ENCODE data around the gene LYPD1.

The LYPD1 gene

DNA sequence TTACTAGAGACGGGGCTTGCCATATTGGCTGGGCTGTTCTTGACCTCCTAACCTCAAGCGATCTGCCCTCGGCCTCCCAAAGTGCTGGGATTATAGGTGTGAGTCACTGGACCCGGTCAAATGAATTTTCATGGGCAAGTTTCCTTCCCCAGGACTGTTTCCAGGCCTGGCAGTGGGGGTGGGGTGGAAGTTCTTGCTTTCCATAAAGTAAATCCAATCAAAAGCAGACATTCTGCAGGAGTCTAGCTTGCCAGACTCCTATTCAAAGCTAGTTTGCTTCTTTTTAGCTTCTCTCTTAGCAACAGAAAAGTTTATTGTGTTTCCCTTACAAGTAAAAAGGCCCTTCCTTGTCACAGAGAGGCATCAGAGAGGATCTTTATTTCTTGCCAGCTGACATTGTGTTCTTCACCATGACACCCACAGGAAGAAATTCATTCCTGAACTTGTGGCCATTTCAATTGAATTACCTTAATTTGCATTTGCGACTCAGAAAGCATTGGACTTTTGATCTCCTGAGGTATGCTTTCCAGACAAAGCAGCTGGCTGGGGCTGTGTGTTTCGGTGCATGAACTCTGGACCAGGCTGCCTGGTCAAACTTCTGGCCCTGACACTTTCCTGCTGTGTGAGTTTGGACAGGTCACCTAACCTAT, 37.9 kb downstream of the LYPD1 start:
- no peak for DNase-seq

DNA sequence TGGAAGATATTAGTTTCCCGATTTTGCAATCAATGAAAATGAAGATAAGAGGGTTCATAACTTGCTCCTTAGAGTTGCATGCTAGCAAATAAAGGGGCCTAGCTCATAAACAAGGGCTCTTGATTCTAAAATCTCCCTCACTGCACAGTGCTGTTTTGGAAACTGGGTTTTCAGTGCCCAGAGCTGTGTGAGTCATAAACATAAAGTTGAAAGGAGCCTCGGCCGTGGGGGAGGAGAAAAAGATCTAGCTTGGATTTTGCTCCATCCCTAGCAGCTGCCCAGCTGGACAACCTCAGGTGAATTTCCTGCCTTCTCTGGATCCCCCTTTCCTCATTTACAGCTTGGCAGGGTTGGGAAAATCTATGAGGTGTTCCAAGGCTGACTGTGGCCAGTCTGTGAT, 42.5 kb downstream of the LYPD1 start:
- no peak for DNase-seq

DNA sequence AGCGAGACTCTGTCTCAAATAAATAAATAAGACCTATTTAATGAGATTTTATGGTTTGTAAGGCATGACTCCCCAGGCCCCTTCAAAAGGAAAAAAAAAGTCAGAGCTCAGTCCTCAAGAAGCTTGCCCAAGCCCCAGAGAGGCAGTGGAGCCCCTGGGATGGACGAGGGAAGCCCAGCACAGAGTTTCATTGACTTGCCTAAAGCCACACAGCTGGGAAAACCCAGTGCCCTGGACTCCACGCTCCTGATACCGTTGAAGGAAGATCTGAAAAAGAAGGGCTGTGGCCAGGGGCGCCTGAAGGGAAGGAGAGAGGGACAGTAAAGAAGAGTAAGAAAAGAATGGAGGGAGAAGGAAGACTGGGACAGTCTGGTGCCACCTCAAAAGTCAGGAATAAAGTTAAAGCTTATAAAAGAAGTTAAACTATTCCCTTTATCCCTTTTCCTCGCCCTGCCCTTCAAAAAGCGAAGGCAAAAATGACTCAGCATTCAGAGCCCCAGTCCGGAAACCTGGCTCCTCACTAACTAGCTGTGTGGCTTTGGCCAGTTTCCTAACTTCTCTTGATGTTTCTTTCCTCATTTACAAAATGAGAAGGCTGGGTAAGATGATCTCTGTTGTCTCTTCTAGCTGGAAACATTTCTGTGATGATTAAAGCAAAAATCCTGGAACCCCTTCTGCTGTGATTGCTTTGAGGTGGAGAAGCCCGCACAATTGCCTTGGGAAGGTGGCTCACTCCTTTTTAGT, 46.7 kb downstream of the LYPD1 start:
- no peak for DNase-seq

DNA sequence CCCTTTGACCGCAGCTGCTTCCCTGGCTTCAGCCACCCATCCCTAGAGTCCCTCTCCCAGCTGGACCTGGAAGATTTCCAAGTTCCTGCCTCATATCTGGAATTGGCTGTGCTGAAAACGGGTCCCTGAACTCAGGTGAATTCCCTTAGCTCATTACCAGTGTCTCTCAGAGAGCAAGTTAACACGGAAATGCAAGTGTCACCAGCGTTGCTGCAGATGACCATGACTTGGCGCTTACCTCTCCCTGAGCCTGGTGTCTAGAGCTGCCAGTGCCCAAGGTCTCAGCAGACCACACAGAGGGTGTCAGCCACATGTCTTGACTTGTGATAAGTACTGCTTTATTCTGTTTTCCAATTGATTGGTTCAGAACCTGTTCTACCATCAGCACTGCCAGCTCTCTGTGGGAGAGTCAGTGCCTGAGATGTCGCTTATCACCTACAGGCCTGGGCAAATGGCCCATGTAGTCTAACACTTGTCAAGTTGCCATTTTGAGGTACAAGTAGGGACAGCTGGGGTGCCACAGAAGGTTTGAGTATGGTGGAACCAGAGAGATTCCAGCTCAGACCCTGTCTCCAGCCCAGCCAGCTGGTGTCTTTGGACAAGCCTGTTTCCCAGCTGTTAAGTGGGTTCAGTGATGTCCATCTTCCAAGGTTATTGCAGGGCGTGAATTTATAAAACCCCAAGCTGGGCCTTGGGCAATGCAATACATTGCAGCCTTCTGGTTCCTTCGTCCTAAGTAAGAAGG, 48.7 kb downstream of the LYPD1 start:
- DNase-seq, result no peak

DNA sequence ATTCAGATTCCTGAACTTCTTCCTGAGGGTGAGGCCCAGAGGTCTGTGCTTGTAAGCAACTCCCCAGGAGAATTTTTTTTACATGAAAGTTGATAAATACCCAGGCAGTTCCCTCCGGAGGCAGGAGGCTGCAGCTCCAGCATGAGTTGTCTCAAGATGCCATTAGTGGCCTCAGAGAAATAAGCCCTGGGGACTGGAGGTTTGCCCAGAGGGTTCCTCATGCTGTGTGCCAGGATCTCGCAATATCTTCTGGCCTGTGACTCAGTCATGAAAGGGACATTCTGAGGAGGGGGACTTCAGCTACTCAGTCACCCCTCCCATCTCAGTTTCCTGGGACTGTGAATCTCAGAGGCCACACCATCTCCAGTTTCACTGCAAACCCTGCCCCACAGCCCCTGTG, 49.9 kb downstream of the LYPD1 start:
- DNase-seq, result no peak

DNA sequence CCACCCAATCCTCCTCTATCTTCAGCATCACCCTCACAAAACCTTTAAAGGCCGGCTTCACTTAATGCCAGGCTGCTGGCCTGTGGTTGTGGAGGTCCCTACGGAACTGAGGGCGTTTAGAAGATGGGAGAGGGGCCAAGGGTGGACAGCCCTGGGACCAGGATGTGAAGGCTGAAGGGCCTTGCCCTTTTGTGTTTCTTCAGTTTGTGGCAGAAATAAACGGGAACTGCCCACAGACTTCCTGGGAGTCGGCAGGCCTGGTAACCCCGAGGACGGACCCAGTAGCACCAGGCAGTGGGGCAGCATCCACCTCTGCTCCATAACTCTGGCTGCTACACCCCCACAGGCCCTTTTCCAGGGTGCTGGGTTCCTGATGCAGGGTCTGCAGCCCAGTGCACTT, 51.3 kb downstream of the LYPD1 start:
- DNase-seq, result no peak

DNA sequence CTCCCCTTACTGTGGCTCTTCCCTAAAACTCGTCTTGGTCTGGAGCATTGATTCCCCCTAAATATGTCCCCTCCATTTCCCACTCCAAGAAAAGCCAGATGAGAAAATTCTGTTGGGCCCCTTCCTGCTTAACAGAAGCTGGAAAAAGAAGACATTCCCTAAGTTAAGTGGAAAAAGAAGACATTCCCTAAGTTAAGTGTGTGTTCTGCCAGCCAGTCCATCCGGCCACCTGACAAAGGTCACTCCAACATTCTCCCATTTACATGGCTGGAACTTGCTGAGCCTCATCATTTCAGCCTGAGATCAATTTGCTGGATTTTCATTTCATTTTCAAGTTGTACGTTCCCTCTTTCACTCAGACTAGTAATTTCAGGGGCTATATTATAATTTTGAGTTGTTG, 52.0 kb downstream of the LYPD1 start:
- DNase-seq, result no peak

DNA sequence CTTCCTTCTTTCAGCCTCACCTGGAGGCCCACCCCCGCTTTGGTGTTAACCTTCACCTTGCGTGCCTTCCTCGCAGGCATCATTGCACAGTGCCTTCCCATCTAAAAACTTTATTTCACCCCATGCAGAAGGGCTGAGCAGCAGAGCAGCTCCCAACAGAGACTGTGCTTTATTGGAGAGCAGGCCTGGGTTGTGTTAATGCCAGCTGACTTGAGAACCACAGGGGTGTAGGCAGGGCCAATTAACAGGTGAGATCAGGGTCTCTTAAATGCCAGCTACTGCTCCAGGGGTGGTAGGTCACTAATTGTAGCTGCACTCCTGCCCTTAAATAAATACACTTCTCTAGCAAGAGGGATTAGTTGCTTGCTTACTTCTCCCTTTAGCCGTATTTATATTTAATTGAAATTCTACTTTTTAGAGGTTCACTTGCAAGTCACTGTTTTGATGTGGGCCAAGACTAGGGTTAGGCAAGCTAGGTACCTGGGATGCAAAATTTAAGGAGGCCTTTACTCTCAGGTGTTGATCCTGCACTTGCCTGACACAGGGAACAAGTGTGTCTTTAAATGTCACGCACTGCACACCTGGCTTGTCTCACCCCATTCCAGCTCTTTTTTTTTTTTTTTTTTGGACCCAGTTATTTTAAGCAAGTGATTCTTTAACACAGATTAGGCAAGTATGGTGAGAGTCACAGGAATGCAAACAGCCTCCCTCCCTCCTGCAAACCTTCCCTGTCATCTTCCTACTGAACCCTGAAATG, 54.5 kb downstream of the LYPD1 start:
- DNase-seq, result no peak

DNA sequence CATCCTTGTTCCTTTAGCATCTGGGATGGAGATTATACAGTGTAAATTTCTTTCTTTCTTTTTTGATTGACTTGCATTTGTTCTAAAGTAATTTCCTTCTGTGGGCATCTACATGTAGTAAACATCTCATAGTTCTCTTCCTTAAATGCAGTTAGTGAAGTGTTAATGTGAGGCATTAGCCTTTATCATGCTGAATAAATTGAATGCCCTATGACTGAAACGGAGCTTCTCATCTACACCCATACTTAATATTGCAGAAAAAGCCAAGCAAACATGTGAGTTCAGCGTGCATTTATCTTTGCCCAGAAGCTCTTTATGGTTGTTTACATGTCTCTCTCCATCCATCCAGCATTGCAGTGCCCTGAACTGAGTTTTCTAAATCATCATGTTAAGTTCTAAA, 58.3 kb downstream of the LYPD1 start:
- no peak for DNase-seq

DNA sequence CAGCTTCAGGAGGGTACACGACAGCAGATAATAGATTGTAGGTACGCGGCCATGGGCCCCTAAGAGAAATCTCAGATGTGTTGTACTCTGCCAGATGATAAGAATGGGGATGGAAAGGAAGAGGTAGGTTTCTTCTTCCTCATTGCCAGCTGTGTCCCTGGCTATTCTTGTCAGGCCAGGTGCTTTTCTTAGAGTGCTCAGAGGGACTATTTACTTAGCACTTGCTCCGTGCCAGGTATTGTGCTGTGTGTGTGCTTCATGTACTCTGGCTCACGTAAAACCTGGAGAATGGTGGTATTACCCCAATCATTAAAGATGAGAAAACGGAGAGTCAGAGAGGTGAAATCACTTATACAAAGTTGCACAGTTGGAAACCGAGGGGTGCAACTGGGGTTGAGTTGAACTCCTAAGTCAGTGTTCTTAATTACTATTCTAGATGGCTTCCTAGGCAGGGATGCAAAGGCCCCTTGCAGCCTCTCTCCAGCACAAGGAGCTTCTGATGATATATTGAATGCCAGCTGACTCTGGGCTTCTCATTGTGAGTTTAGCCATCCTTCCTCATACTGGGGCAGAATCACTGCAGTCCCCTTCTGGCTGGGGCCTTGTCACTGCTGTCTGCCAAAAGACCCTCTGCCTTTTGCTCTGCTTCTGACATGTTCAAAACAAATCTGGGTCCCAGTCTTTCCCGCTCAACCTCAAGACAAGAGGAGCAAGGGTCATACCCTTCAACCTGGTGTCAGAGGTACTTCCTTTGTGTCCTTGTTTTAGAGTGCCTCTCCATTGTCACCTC, 60.7 kb downstream of the LYPD1 start:
- DNase-seq, result no peak

DNA sequence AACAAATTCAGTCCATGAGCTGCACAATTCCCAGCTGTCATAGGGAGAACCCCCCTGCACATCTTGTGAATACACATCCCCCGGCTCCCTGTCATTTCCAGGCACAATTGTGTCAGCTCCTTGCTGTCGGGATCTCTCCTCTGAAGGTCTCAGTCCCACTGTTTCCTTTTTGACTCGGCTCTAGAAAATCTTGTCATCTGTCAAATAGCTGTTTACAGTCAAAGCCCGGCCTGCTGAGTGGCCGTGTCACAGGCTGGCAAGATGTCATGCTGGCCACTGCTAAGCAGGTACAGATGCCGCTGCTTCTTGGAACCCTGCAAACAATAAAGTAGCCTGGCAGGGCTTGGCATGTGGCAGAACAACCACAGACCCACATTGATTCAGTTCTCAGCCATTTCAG, 61.7 kb downstream of the LYPD1 start:
- no peak for DNase-seq

DNA sequence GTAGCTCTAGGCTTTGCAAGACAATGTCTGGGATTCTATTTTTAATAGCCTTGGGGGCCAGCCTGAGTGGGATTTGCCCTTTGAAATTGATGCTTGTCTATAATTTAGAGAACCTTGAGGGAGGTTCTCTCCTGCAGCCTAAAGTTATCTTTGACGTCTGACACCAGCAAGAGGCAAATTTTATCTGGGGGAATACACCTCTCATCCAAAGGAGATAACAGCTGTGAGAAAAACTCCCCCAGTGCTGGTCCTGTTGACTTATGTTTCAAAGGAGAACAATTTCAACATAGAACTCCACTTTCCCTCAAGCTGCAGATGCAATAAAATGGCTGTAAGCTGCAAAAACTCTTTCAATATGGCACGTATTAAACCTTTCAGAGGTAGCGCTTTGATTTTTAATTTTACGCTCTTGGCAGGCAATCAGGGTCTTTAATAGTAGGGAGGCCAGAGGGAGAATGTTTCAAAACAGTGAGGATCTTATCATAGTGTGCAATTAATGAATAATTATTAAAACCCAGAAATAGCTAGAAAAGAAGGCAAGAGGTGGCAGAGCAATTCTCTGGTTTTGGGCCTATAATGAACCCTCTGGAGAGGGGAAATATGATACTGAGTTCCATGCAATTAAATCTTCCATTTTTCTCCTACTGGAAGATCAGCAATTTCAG, 62.4 kb downstream of the LYPD1 start:
- no peak for DNase-seq

DNA sequence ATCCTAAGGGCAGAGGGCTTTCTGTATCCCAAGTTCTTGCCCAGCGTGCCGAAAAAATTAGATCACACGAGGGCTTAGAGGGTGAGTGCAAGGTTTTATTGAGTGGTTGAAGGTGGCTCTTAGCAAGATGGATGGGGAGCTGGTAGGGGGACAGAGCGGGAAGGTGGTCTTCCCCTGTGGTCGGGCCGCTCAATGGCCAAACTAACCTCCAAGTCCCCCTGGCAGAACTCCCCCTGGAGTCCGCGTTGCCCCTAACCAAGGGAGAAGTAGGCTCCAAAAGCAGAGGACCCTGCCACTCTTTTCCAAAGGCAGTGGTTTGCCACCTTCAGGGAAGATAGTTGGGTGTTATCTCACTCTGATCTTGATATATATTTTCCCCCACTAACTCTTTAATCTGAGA, 63.4 kb downstream of the LYPD1 start:
- DNase-seq, result no peak

DNA sequence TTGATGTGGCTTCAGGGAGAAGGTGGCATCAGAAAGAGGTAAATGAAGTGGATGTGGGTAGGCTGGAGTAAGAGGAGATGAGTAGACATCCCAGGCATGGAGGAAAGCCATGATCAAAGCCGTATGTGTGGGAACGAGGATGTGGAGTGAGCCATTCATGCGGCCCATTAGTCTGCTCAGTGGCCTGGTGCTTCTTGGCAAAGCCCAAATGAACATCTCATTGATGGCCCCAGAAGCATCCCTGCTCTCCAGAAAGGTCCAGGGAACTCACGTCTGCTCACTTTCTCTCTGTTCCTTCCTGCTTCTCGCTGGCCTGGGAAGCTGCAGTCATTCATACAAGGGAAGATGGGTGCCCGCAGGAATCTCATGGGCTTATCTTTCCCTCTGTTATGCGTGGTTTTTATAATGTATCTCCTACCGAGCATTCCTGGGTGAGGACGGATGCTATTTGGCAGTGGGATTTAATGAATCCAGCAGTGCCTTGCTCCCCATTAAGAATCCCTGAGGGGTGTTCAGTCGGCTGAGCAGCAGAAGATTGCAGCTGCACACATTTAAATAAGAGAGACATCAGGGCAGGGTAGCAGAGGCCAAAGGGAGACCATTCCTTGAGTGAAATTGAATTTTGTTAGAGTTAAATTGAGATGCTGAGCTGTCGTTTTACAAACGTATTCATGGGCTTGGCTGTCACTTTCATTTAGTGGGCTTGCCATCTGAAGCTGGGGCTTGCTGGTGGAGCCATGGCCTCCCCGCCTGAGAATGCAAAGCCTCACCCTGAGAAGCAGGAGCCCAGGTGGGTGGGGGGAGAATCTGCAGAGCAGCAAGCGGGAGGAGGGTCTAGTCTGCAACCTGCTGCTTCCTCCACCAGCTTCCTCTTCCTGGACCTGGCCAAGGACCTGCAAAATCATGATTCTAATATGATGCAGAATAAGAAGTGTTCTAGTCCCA, 64.5 kb downstream of the LYPD1 start:
- DNase-seq, result no peak

DNA sequence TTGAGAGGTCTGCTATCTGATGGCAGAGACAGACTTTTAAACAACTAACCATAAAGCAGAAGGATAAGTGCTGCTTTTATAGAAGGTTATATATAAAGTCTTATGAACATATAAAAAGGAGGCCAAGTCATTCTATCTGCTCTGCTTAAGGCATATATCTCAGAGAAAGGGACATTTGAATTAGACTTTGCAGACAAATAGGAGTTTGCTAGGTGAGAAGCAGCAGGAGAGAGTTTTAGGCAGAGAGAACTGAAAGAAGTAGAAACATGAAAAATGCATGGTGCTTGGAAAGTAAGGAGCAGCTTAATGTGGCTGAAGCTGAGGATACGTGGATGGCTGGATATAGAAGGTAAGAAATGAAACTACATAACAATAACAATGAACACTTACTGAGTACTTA, 65.4 kb downstream of the LYPD1 start:
- no peak for DNase-seq

DNA sequence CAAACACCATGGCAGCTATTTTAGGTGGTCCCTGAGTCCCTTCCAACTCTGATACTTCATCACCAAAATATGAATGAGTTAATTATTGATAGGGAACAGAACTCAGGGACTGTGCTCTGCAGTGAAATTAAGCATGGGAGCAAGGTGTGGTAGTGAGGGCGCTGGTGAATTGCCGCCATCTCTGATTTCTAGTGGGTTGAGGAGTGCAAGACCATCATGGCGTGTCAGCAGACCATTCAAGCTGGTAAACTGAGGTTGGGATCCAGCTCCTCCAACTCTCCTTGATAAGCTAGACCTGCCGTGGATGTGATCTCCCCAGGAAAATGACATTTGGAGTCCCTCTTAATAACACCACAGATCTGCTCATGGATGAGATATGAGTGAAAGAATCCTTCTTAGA, 70.4 kb downstream of the LYPD1 start:
- no peak for DNase-seq

DNA sequence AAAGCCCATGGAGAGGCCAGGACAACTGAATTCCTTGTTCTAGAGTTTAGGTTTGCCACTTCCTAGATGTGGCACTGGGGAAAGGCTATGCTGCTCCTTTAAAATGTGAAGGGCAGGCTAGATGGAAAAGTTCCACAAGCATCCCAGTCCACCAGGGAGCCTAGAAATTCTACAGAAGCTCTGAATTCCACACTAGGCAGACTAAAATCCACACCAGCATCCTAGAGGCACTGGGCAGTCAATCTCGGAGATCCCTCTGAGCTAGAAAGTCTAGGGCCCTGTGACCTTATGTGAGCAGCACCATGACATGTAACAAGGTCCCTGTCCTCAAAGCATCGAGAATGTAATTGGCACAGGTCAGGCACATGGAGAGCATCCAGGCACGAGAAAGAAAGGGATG, 71.5 kb downstream of the LYPD1 start:
- no peak for DNase-seq

DNA sequence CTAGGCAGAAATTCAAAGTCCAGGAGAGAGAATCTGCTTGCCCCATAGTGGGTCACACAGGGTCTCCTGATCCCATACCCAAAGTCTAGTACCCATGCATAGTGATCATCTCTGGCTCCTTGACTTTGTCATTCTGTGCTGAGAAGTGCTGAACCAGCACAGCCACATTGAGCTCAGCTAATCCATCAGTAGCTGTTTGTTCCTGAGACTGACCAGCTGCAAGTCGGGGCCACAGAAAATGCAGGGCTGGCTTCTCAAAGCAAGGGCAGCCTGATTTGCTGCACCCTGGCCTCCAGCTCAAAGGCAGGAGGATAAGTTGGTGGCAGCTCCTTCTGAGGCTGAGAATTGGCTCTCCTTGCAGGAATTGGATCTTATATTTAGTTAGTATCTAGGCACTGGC, 72.2 kb downstream of the LYPD1 start:
- DNase-seq, result no peak

DNA sequence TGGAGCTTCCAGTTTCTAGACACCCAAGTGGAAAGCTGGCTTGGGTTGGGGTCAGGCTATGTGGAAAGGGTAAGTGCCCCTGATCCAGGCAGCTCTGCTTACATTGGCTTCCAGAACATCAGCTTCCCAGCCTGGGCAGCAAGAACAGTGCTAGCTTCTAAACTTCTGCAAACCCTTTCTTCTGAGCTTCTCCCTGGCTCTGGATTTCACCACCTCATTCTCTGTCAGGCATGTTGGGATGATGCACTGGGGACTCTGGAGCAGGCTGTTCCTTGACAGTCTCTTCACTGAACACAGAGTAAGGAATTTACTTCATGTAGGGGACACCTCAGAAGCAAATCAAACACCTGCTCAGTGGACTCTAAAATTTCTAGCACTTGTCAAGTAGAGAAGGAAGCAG, 72.8 kb downstream of the LYPD1 start:
- no peak for DNase-seq

DNA sequence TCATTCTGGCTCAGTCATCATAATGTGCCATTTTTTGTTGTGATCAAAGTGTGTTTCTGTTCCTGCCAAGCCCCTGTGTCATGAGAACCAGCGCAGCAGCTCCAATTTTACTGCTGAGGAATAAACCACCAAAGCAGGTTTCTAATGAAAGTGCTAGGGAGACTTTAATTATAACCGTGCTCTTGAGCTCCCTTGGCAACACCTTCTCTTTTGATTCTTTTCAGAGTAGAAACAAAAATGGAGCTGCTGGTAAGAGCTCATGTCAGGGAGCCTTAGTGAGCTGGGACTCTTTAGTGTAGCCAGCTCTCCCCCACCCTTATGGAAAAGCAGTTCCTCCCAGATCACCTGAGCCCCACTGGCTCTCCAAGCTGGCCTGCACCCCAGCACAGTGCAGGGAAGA, 74.3 kb downstream of the LYPD1 start:
- no peak for DNase-seq

DNA sequence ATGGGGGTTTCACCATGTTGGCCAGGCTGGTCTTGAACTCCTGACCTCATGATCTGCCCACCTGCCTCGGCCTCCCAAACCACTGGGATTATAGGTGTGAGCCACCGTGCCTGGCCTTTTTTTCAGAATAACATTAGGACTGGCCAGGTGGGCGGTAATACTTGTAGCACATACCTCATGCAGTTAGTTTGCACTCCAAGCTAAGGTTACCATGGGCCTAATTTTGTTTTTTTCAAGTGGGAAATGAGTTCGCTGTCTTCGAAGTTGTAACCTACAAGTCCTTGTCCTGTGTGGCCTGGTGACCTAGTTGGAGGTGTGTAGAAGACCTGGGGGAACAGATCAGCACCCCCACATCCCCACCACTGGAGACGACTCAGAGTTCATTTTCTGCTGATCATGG, 74.8 kb downstream of the LYPD1 start:
- DNase-seq, result no peak
